Right lobe of liver (tissue), 4 donors: ENCODE measurements around the gene SLC25A13.

Experiments
- CTCF ChIP-seq, 4 donors: fragments of 200-600 bp in 3 of 4; fragments of 450-650 bp in 1 of 4; IDR thresholded peaks; one replicate each; pipeline versions ENCODE4 v1.5.1 to v1.8.0; 2016 to 2022; ENCODE audit warnings: antibody characterized with exemption in 4 of 4, mild to moderate bottlenecking in 2 of 4
- POLR2A ChIP-seq: fragments of 450-650 bp; IDR thresholded peaks from one replicate; pipeline ENCODE4 v1.6.1; 2017; ENCODE audit warnings: antibody characterized with exemption, mild to moderate bottlenecking
- donor health status: DM: no; HTN: no; CAD: no.
- donor health status: DM: no; HTN: no; CAD: no.
- donor health status: DM: no; HTN: yes; CAD: no.

GRCh38 chr7:96218664-96219243 lies 103.1 kb downstream of the SLC25A13 start:
- no peak for TF ChIP-seq CTCF (IDR thresholded peaks at IDR 0.05)
- TF ChIP-seq POLR2A = no peak
